ENCODE results near the gene SLC9C2.
"Not testable (repeated sequence)": the region's sequence is repeated elsewhere in the genome, so short reads cannot be mapped to it uniquely, and the experiment has no call there.

Gene SLC9C2, protein sequence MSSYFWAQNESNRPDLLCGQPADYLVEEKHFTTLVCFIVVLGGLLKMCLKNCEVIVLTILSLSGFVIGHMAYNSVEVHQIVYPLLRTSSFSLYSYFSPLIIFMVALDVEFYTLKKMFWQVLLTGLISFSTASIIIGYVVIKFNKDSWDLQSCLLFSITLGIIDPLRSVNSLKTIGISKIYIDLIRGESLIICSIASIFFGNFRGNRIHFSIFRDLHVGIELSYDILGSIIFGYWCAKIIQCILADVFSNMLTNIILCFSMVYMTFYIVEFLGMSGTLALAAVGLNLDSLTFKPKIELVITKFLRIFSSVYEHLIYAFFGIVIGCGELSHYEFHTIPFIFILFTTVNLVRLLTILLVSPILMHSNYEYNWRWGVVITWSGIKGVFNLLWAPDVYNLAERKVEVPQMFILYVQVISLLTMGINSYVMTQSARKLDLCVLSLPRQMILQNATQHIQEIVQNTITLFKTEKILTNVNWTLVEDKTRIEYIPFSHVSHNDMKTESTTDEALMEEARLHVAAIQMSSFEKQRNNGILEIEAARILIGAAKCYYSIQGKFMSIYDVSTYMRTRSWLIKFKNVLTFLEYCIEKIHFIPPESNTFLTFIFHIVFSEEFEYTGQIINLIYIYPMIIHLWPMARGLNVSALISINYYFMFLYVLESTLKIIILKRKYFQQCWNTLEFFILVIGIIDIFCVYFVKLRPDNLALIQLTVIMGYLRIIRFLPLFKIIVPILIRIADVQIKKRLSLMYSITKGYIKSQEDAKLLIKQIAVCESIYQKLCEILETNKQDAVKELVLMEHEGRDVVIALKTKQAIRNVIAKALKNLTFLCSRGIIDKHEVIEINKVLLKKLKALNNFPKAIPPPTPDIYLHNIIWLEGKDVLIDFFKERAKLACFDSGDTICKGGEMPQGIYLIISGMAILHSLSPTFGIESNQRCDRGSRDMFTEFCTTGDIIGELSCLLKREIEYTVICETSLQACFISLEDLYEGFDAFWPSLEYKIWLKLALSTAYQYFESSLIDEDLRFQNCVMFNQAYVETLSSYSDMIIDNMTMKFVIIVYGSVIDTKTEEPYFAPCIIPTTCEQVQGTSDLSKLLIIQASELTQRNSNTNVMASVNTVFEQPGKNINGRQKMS

GRCh38 chr1:173603056-173603591, at the start of gene SLC9C2:
TSS of gene SLC9C2 (minus strand) at chr1:173603072. CDS start at chr1:173601776, 1,296 bp downstream.
- no peak for DNase-seq

DNA sequence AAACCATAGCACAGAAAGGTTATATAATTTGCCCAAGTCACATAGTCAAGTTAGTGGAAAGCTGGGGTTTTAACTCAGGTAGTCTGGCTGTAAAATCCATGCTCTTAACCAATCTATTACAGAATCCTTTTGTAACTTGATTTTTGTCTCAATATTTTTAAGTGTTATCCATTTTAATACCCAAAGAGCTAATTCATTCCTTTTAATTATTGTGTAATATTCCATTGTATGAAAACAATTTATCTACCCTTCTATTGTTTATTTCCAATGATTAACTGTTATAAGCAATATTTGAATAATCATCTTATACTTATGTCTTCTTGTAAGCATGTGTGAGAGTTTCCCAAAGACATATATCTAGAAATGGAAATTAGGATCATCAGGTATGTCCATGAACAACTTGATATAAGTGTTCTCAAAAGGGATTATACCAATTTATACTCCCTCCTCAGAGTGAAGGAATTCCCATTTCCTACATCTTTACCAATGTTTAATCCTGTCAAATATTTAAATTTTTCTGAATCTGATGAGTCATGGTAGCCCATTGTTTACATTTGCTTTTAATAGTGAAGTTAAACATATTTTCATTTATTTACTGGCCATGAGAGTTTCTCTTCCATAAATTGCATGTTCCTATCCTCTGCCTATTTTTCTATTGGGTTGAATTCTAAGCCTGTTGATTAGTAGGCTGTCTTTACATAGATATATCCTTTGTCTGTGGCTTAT, 46.2 kb upstream of the SLC9C2 start:
- DNase-seq: no peak

- DNase-seq: no peak
Observed at GRCh38 chr1:173646656-173647055, 43.8 kb upstream of the SLC9C2 start.

DNA sequence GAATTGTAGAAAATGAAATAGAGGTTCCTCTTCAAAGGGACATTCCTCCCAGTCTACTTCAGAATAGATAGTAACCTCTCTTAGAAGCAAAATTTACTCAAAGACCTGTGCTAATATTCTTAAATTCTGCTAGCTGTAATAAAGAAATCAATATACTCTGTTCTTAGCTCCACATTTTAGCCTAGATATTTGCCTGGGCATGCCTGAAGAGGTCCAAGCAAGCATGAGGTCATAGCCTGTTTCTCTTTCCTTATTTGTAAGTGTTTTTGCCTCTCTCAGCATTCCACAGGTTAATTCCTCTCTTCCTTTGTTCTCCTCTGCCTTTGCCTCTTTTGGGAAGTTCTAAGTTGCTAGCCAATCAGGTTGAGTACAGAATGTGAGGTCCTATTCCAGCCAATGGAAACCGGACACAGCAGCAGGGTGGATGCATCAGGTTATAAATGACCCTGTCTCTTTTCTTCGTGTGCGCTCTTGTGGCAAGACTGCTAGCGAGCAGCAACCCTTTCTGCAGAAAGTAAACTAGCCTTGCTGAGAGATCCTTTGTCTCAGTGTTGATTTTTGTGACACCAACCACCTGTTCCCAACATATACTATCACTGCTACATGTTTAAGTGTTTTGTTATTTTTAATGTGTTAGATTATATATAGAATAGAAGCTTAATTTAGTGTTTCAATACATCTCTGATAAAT, 39.7 kb upstream of the SLC9C2 start:
- not testable (repeated sequence) for DNase-seq

- no peak for DNase-seq
Observed at GRCh38 chr1:173639102-173639501, 36.2 kb upstream of the SLC9C2 start.

- DNase-seq: no peak
Observed at GRCh38 chr1:173638043-173639021, 35.5 kb upstream of the SLC9C2 start.

DNA sequence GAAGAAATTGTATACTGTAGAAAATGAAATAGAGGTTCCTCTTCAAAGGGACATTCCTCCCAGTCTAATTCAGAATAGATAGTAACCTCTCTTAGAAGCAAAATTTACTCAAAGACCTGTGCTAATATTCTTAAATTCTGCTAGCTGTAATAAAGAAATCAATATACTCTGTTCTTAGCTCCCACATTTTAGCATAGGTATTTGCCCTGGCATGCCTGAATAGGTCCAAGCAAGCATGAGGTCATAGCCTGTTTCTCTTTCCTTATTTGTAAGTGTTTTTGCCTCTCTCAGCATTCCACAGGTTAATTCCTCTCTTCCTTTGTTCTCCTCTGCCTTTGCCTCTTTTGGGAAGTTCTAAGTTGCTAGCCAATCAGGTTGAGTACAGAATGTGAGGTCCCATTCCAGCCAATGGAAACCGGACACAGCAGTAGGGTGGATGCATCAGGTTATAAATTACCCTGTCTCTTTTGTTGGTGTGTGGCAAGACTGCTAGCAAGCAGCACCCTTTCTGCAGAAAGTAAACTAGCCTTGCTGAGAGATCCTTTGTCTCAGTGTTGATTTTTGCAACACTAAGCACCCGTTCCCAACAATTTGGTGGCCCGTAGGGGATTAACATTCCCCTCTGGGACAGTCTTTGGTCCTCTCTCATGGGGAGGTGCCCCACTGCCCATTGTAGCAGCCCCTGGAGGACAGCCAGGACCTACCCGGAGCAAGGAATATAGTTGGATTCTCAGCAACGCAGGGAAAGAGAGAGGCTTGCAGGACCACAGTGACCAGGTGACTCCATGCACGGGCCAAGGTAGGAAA, 34.6 kb upstream of the SLC9C2 start:
- DNase-seq: not testable (repeated sequence)

DNA sequence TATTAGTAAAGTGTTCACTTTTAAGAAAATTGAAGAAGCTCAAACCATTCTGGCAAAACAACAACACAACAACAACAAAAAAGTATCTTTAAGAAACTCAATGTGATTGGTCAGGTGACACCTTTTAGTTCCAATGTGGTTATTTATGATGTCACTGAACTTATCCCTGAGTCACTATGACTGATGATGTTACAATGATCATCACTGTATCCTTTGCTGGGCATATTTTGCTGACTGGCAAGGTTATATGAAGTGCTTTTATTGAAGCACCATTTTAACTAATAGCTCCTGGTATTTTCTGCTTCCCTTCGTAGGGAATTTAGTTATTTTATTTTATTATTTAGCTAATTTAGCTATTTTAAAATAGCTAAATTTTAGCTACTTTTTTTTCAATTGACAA, 32.2 kb upstream of the SLC9C2 start, which contains the start of gene TEX50:
Gene TEX50, plus strand, starts transcription at position 223 of the 400 bp plus-strand sequence. CDS start 184 bp downstream, outside the sequence.
- DNase-seq: no peak

DNA sequence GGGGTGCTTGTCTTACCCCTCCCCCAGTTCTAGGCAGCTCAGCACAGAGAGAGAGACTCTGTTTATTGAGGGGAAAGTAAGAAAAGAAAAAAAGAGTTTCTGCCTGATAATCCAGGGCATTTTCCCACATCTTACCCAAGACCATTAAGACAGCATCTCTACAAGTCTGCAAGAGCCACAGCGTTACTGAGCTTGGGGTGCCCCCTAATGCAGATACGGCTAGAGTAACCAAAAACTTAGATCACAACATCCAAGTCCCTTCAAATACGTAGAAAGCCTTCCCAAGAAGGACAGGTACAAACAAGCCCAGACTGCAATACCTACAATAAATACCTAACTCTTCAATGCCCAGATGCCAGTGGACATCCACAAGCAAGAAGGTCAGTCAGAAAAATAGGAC, 26.0 kb upstream of the SLC9C2 start:
- no peak for DNase-seq

GRCh38 chr1:173627269-173627668, 24.4 kb upstream of the SLC9C2 start:
- DNase-seq: no peak

- DNase-seq: no peak
Observed at GRCh38 chr1:173616859-173617258, 14.0 kb upstream of the SLC9C2 start.

- DNase-seq: not testable (repeated sequence)
Observed at GRCh38 chr1:173613086-173613485, 10.2 kb upstream of the SLC9C2 start.

DNA sequence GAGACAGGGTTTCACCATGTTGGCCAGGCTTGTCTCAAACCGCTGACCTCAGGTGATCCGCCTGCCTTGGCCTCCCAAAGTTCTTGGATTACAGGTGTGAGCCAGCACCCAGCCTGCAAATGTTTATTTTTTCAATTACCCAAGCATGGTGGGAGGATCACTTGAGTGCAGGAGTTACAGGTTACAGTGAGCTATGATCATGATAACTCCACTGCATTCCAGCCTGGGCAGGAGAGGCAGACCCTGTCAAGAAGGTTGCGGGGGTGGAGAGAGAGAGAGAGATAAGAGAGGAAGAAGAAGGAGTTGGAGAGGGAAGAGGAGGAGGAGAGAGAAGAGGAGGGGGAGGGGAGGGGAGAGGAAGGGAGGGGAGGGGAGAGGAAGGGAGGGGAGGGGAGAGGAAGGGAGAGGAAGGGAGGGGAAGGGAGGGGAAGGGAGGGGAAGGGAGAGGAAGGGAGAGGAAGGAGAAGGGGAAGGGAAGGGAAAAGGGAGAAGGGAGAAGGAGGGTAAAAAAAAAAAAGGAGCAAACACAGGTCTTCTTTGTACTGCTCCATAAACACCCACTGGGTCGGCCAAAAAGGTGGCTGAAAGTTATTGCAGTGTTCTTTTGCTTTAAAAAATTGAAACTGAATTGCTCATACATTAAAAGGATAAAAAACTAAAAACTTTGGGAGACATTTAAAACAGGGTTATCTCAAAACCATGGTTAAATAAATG, 5.8 kb upstream of the SLC9C2 start:
- DNase-seq: no peak

DNA sequence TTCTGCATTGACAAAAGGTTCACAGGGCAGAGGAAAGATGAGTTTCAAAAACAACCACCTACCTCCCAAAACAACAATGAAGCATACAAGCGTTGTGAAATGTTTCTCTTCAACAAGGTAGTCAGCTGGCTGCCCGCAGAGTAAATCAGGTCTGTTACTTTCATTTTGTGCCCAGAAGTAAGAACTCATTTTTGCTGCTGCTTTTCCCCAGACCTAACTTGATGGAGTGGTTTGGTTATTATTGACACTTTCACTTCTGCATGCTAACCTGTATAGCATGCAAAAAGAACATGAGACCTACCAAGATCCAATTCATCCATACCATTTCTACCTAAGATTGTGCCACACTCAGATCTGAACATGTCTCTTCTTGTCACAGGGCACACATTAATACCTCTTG, 1.3 kb downstream of the SLC9C2 start:
- DNase-seq: no peak

- DNase-seq: no peak
Observed at GRCh38 chr1:173596097-173596825, 6.6 kb downstream of the SLC9C2 start.

GRCh38 chr1:173591138-173591537, 11.7 kb downstream of the SLC9C2 start:
- not testable (repeated sequence) for DNase-seq

DNA sequence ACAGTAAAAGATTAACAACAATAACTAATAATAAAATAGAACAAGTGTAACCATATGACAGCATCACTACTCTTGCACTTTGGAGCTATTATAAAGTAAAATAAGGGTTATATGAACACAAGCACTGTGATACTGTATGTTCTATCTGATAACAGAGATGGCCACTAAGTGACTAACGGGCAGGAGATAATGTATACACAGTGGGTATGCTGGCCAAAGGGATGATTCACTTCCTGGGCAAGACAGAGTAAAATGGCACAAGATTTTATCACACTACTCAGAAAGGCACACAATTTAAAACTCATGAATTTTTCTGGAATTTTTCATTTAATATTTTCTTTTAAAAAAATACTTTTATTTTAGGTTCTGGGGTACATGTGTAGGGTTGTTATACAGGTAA, 12.3 kb downstream of the SLC9C2 start:
- DNase-seq: no peak

All from GDM1 (cell line).